HL-60/S4 treated with retinoic acid at 250 ng/mL for 4 days and 3 days (cell line): ENCODE measurements around the gene RLIM.

ENCODE experiments used
- in situ Hi-C: fragments of 300-500 bp; cut with MboI; formaldehyde crosslinking; loops from 2 replicates; pipeline ENCODE4 v1.7.0; 2022; ENCODE audit warnings: low sequenced_read_pairs

RLIM gene

GRCh38 chrX:74536832-74537371, 77.5 kb downstream of the RLIM start:
- in situ Hi-C loops: no loop called here

- in situ Hi-C loops: no loop called here
Measured at GRCh38 chrX:74536152-74536831, 78.1 kb downstream of the RLIM start.

- in situ Hi-C loops: no loop called here
Measured at GRCh38 chrX:74535408-74536151, 78.8 kb downstream of the RLIM start.
